Hematopoietic multipotent progenitor cell treated with erythropoietin and hydrocortisone succinate and interleukin-3 and kit ligand, for 17 days (in vitro differentiated cells): ENCODE measurements around the gene OR10A2.
"Not testable (repeated sequence)": the region's sequence is repeated elsewhere in the genome, so short reads cannot be mapped to it uniquely, and the experiment has no call there.

Experiments used
- DNase-seq: peaks from one replicate; pipeline ENCODE4 v3.0.0-alpha.2; 2015; ENCODE audit warnings: low spot score

The OR10A2 gene

GRCh38 chr11:6862961-6863360, at the start of gene OR10A2:
TSS of gene OR10A2 (plus strand) at chr11:6863057. CDS start at chr11:6869755, 6,698 bp downstream.
- no peak for DNase-seq

- DNase-seq = no peak
Observed at GRCh38 chr11:6813656-6814055, 49.2 kb upstream of the OR10A2 start.

- no peak for DNase-seq
Observed at GRCh38 chr11:6817694-6818093, 45.2 kb upstream of the OR10A2 start.

GRCh38 chr11:6818967-6819366, 43.9 kb upstream of the OR10A2 start:
- no peak for DNase-seq

- DNase-seq = no peak
Observed at GRCh38 chr11:6824136-6824823, 38.6 kb upstream of the OR10A2 start.

GRCh38 chr11:6825231-6825744, 37.6 kb upstream of the OR10A2 start:
- no peak for DNase-seq

- no peak for DNase-seq
Observed at GRCh38 chr11:6828103-6828502, 34.8 kb upstream of the OR10A2 start.

GRCh38 chr11:6833356-6833755, 29.5 kb upstream of the OR10A2 start:
- DNase-seq = no peak

- DNase-seq = no peak
Observed at GRCh38 chr11:6834021-6834420, 28.8 kb upstream of the OR10A2 start.

- DNase-seq = no peak
Observed at GRCh38 chr11:6841694-6842093, 21.2 kb upstream of the OR10A2 start.

- DNase-seq = no peak
Observed at GRCh38 chr11:6843670-6844069, 19.2 kb upstream of the OR10A2 start.

GRCh38 chr11:6844356-6844755, 18.5 kb upstream of the OR10A2 start:
- no peak for DNase-seq

- DNase-seq = no peak
Observed at GRCh38 chr11:6845383-6845782, 17.5 kb upstream of the OR10A2 start, which contains the start of gene OR10A5. TSS of gene OR10A5 (plus strand) at chr11:6845683. CDS start at chr11:6845683, 0 bp downstream.

- DNase-seq = no peak
Observed at GRCh38 chr11:6850526-6850925, 12.3 kb upstream of the OR10A2 start.

- DNase-seq = not testable (repeated sequence)
Observed at GRCh38 chr11:6854801-6855200, 8.1 kb upstream of the OR10A2 start.

- DNase-seq = no peak
Observed at GRCh38 chr11:6855971-6856541, 6.8 kb upstream of the OR10A2 start.

- DNase-seq = no peak
Observed at GRCh38 chr11:6856871-6857270, 6.0 kb upstream of the OR10A2 start.

GRCh38 chr11:6864438-6864837, 1.6 kb downstream of the OR10A2 start:
- DNase-seq = no peak

GRCh38 chr11:6871278-6871677, 8.4 kb downstream of the OR10A2 start:
- DNase-seq = no peak

- DNase-seq = no peak
Observed at GRCh38 chr11:6875761-6876160, 12.9 kb downstream of the OR10A2 start.

GRCh38 chr11:6876325-6876724, 13.5 kb downstream of the OR10A2 start, which contains the start of gene OR10A4:
TSS of gene OR10A4 (plus strand) at chr11:6876625. CDS start at chr11:6876648, 23 bp downstream.
- DNase-seq = no peak

- no peak for DNase-seq
Observed at GRCh38 chr11:6876914-6877313, 14.1 kb downstream of the OR10A2 start.

GRCh38 chr11:6882751-6883150, 19.9 kb downstream of the OR10A2 start:
- DNase-seq = no peak

- DNase-seq = not testable (repeated sequence)
Observed at GRCh38 chr11:6887711-6888110, 24.9 kb downstream of the OR10A2 start.
